Kidney epithelial cell (primary cell): ENCODE measurements around the gene ISY1. TPM values are rescaled to one million over a fixed set of nuclear protein-coding genes. Genes with fewer than 3 reads are reported as not detected.

Source experiments
- DNase-seq: peaks from one replicate; pipeline ENCODE4 v3.0.0-alpha.2; 2010; ENCODE audit warnings: low read depth
- H3K27me3 ChIP-seq: 2 replicates; pipeline ENCODE4 v1.6.0; 2011; ENCODE audit warnings: low read length; ENCODE audit not compliant: control insufficient read depth, insufficient read depth
- H3K36me3 ChIP-seq: 2 replicates; pipeline ENCODE4 v1.5.1; 2011; ENCODE audit warnings: low read length; ENCODE audit not compliant: control insufficient read depth, insufficient read depth
- H3K4me3 ChIP-seq: 2 replicates; pipeline ENCODE4 v1.5.1; 2011; ENCODE audit warnings: low read depth, mild to moderate bottlenecking, control low read depth, low read length
- CTCF ChIP-seq: IDR thresholded peaks from 2 replicates; pipeline ENCODE4 v1.5.1; 2011; ENCODE audit warnings: mild to moderate bottlenecking, moderate library complexity, low read length, control low read depth, inconsistent platforms; ENCODE audit not compliant: insufficient read depth, poor library complexity, severe bottlenecking
- total RNA-seq: library from RNA; depleted of rRNA; stranded (reverse); fragments of >200 nt; gene quantifications from 2 replicates; pipeline ENCODE4 v1.2.3, GENCODE V29; 2015

The ISY1 gene
- total RNA-seq, 1 donor from 2014 or later = 27.7 TPM

- TF ChIP-seq CTCF = no peak
- no peak for DNase-seq
- H3K4me3 ChIP-seq = no peak overlapping the region
- no peaks in the 10 kb centered on the region for H3K27me3 ChIP-seq
- no peaks in the 10 kb centered on the region for H3K36me3 ChIP-seq
Observed at GRCh38 chr3:129078510-129078909, 82.4 kb downstream of the ISY1 start.

Other genes starting within 250 kb of the ISY1 start
- gene CFAP92, start 167.0 kb downstream of the ISY1 start, total RNA-seq = 0.50 and 1.7 TPM in 2 replicates
- 0.14 TPM in 1 of 2 replicates, not detected in the other for gene EFCC1, start 159.8 kb downstream of the ISY1 start, total RNA-seq
- gene GP9, start 100.3 kb downstream of the ISY1 start, total RNA-seq = not detected in 2 replicates
- 54.6 and 58.0 TPM in 2 replicates for gene RAB43, start 39.3 kb downstream of the ISY1 start, total RNA-seq
- gene CNBP, start 22.8 kb upstream of the ISY1 start, total RNA-seq = 256 and 271 TPM in 2 replicates
- gene COPG1, start 88.5 kb upstream of the ISY1 start, total RNA-seq = 159 and 173 TPM in 2 replicates
- gene HMCES, start 117.8 kb upstream of the ISY1 start, total RNA-seq = 30.1 and 31.4 TPM in 2 replicates